NCI-H1436 (cell line): Measurements from ENCODE around the gene ZFYVE19.
"Not testable (repeated sequence)": the region's sequence is repeated elsewhere in the genome, so short reads cannot be mapped to it uniquely, and the experiment has no call there.

Source experiments
- DNase-seq: peaks from one replicate; lab custom pipeline; 2025; lab: John Stamatoyannopoulos, UW

Gene ZFYVE19

DNA sequence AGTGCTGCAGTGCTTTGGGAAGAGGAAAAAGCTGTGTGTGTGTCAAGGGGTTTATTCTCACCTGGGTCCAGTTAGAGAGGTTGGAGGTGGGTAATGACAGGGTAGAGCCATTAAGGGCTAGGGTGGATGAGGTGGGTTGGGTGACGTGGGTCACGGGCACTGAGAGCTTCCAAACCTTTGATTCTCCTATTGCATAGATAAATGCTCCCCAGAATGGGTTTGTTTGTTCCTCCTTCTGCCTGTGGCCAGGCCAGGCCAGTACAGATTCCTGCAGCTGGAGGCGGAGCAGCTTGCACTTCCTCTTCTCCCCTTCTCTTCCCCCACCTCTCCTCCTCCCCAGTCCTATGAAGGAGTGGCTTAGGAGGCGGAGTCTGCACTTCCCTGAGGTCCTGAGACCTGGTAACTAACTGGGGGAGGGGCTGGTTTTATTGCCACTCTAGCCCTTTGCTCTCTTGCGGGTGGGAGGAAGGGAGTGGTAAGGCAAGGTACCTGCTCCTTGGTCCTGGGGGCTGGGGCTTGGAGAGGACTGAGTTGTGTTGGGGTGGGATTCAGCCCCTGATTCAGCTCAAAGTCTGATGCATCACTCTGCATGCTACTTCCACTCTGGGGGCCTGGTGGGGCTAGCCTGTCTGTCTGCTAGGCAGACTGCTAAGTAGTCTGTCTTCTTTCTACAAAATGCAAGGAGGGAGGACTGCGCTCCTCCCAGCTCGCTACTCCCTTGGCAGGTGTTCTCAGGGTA is 40.5 kb downstream of the ZFYVE19 start:
- DNase-seq = peak; percentile 70

DNA sequence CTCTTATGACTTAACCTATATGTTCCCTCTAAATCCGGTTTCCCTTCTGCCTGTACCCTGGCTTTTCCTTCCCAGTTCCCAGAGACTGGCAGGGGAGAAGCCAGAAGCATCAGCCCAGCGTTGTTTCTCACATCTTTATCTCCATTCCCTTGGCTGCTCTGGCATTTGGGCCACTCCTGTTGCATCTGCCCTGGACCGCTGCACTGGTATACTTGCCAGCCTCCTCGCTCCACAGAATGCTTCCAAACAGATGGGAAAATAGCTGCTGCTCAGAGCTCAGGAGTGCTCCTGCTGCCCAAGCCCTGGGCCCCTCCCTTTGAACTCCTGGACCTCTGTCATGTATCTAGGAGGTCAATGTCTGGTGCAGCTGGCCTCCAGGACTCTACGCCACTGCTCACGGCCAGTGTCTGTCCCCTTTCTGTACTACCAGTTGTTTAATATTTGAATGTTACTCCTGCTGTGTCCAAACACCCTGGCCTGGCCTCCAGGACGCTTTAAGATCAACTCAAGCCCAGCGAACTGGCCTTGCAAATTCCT is 43.8 kb downstream of the ZFYVE19 start:
- no peak for DNase-seq

DNA sequence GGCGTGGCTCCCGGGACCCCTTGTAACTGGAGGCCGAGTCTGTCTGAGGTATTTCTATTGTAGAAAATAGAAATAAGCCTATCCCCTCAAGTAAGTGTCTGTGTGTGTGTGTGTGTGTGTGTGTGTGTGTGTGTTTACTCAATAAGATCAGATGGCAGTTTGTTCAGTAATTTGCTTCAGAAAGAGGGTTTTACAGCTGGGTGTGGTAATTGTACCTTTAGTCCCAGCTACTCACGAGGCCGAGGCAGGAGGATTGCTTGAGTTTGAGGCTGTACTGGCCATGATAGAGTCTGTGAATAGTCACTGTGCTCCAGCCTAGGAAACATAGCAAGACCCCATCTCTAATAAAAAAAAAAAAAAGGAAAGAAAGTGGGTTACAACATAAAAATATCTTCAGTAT is 45.6 kb downstream of the ZFYVE19 start:
- DNase-seq = no peak

DNA sequence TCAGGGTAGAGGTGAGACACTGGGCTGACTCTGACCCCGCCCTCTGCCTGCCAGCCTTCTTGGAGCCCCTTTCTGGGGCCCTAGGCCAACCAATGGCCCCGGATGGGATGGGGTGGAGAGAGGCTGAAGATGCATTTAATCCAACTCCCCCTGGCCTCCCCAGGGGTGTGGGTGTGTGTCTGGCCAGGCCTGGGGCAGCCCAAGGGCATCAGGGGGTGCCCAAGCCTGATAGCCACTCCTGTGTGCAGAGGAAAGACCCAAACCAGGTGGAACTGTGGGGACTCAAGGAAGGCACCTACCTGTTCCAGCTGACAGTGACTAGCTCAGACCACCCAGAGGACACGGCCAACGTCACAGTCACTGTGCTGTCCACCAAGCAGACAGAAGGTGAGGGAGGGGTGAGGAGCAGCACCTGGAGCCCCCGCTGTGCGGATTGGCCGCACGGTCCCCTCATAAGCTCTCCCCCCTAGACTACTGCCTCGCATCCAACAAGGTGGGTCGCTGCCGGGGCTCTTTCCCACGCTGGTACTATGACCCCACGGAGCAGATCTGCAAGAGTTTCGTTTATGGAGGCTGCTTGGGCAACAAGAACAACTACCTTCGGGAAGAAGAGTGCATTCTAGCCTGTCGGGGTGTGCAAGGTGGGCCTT is 46.5 kb downstream of the ZFYVE19 start:
- no peak for DNase-seq

DNA sequence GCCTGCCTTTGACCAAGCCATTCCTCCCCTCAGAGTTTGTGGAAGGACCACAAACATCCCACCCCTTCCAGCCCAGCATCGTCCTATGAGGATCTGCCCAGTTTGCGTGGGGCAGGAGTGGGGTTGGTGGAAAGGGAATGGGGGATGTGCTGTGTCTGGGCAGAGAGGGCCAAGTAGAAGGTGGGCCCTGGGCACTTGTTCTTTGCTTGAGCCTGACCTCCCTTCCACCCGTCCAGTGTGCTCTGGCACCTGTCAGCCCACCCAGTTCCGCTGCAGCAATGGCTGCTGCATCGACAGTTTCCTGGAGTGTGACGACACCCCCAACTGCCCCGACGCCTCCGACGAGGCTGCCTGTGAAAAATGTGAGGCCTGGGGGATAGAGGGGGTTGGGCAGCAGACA is 47.3 kb downstream of the ZFYVE19 start:
- DNase-seq = no peak

DNA sequence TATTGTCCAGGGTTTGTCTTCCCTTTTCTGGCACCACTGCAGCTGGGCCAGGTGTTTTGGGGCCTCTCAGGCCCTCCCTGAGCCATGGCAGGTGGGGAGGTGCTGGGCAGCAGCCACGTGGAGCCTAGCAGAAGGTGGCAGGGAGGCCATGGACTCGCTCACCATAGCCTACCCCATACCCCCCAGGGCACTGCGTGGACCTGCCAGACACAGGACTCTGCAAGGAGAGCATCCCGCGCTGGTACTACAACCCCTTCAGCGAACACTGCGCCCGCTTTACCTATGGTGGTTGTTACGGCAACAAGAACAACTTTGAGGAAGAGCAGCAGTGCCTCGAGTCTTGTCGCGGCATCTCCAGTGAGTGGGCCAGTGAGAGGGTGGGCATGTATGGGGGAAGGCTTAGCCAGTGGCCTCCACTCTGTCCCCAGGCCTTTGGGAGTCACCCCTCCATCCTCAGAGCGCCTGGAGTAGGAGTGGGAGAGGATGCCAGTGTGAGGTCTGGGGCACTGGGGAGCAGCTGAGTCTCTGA is 48.9 kb downstream of the ZFYVE19 start:
- no peak for DNase-seq

DNA sequence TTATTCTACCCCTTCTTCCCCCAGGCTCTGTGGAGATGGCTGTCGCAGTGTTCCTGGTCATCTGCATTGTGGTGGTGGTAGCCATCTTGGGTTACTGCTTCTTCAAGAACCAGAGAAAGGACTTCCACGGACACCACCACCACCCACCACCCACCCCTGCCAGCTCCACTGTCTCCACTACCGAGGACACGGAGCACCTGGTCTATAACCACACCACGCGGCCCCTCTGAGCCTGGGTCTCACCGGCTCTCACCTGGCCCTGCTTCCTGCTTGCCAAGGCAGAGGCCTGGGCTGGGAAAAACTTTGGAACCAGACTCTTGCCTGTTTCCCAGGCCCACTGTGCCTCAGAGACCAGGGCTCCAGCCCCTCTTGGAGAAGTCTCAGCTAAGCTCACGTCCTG is 49.9 kb downstream of the ZFYVE19 start:
- DNase-seq = no peak

DNA sequence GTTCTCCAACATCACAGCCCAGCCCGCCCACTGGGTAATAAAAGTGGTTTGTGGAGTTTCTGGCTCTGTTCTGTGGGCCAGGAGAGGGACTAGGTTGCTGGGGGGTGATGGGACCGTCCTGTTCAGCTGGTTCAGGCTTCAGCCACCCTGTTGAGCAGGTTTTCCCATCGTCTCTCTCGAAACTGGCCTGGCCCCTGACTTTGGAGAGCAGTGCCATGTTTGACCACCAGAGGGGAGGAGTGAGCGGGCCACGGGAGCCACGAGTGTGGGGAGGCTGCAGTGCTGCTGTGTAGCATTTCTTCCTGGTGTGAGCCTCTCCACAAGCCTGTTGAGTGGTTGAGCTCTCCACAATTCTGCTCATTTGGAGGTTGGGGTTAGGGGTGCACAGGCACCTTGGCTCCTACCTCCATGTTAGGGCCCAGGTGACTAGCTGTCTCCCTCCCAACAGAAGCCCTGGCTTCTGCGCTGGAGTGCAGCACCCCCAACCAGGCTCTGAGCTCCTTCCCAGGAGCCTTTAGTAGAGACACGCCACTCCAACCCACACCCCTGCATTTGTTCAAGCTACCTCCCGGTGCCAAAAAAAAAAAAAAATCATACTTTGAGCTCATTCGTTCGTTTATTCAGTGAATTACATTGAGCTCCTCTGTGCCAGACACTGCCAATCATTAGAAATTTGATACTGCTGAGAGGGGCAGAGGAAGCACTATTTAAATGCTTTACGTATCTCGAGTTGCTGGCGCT is 50.9 kb downstream of the ZFYVE19 start:
- peak; percentile 71 for DNase-seq

DNA sequence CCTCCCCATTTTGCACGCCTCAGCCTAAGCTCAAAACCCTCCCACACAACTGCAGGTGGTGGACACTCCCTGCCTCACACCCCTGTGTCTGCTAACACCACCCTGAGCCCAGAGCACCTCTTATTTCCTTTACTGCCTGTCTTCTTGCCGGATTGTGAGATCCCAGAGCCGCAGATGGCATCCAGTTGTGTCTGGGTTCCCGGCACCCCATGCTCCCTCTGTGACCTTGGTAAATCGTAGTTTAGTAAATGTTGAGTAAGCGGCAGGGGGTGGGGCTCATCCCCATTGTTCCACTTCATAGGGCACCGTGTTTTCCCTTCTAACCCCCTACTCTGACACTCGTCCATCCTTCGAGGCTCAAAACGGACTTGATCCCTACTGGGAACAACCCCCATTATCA is 51.8 kb downstream of the ZFYVE19 start:
- no peak for DNase-seq

DNA sequence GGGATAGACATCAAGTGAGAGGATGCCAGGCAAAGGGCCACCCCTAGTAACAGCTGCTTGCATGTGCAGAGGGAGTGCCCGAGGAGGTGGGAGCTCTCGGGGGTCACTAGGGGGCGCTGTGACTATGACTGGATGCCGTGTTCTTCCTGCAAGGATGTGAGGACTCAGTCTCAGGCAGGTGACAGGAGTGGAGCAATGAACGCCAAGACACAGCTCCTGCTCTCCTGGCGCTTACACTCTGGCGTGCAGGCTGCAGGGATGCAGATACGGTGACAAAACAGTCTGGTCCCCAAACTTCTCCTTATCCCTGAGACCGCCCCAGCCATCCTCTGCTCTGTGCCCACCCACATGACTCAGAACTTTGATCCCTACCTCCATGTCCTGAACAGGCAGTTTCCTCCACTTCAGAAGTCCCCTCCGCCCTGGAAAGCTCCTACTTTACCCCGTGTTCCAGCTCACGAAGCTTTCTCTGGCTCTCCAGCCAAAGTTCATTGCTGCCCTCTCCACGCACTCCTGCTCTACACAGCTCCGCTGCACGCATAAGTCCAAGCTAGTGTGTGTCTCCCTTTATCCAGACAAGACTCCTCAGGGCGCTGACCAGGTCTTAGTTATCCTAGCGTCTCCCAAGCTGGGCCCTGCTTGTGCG is 52.4 kb downstream of the ZFYVE19 start:
- DNase-seq = peak; percentile 78

DNA sequence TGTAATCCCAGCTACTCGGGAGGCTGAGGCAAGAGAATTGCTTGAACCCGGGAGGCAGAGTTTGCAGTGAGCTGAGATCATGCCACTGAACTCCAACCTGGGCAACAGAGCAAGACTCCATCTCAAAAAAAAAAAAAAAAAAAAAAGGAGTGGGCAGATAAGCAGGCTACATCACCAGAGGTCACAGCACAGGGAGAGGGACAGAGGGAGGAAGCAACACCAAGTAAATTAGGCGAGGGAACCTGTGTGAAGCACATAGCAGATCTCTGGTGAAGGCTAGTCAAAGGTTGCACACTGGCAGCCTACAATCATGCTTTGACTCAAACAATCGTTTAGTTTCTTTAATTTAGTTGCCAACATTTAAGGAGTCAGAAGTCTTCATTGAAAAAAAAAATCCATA is 54.3 kb downstream of the ZFYVE19 start:
- DNase-seq = not testable (repeated sequence)

DNA sequence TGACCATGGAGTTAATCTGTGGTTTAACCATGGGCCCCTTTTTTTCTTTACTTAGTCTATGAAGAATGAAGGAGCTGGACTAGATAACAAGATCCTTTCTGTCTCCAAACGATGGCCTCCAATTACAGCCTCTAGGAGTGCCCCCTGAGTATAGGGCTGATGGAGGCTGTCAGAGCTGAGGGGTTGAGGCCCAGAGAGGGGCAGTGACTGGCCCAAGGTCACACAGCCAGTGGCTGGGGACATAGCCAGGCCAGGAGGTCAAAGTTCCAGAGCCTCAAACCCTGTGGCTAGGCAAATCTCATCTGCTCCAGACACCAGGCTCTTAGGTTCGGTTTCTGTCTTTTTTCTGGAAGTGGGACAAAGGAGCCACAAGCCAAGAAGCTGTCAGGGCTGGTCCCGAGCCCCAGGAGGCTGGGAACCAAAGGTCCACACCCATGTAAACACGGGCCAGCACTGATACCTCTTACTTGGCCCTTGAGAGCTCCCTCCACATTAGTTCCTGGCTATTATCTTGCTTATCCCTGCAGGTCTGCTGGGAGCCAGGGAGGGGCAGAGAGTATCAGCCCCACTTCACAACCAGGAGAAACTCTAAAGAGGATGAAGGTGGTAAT is 56.9 kb downstream of the ZFYVE19 start:
- DNase-seq = no peak
